ENCODE data around the gene CACNA2D3.

CACNA2D3 gene

GRCh38 chr3:54193093-54193492 is 70.7 kb downstream of the CACNA2D3 start:
- no peak overlapping the region for H3K4me3 ChIP-seq (ENCODE audit: low read length)
- no peak for TF ChIP-seq CTCF (conservative IDR thresholded peaks at IDR 0.05; ENCODE audit: low read length)
- no peak for DNase-seq (ENCODE audit: low read depth)

- no peak overlapping the region for H3K4me3 ChIP-seq (ENCODE audit: low read length)
Measured at GRCh38 chr3:54196360-54196991, 74.1 kb downstream of the CACNA2D3 start.

GRCh38 chr3:54197509-54197908 is 75.2 kb downstream of the CACNA2D3 start:
- no peak for DNase-seq (ENCODE audit: low read depth)
- TF ChIP-seq CTCF (conservative IDR thresholded peaks at IDR 0.05; ENCODE audit: low read length): no peak
- no peak overlapping the region for H3K4me3 ChIP-seq (ENCODE audit: low read length)

More at GRCh38 chr3:54196360-54196991, 74.1 kb downstream of the CACNA2D3 start:
- no peak for DNase-seq (ENCODE audit: low read depth)
- TF ChIP-seq CTCF (conservative IDR thresholded peaks at IDR 0.05; ENCODE audit: low read length): no peak

- H3K4me3 ChIP-seq (ENCODE audit: low read length): no peak overlapping the region
- TF ChIP-seq CTCF (conservative IDR thresholded peaks at IDR 0.05; ENCODE audit: low read length): no peak
- DNase-seq (ENCODE audit: low read depth): no peak
Measured at GRCh38 chr3:54198556-54198955, 76.2 kb downstream of the CACNA2D3 start.

- no peak for TF ChIP-seq CTCF (conservative IDR thresholded peaks at IDR 0.05; ENCODE audit: low read length)
- H3K4me3 ChIP-seq (ENCODE audit: low read length): no peak overlapping the region
- no peak for DNase-seq (ENCODE audit: low read depth)
Measured at GRCh38 chr3:54202054-54202453, 79.7 kb downstream of the CACNA2D3 start.

- no peak for DNase-seq (ENCODE audit: low read depth)
- no peak for TF ChIP-seq CTCF (conservative IDR thresholded peaks at IDR 0.05; ENCODE audit: low read length)
- no peak overlapping the region for H3K4me3 ChIP-seq (ENCODE audit: low read length)
Measured at GRCh38 chr3:54202651-54203248, 80.4 kb downstream of the CACNA2D3 start.

GRCh38 chr3:54206874-54207273 is 84.5 kb downstream of the CACNA2D3 start:
- no peak for DNase-seq (ENCODE audit: low read depth)
- no peak for TF ChIP-seq CTCF (conservative IDR thresholded peaks at IDR 0.05; ENCODE audit: low read length)
- no peak overlapping the region for H3K4me3 ChIP-seq (ENCODE audit: low read length)
